Activated gamma-delta T cell treated with anti-CD3 and anti-CD28 coated beads, Interleukin-2, amount 50 U/mL, for 16 hours (primary cell): ENCODE measurements around the gene FKBP7.
"Not testable (repeated sequence)": the region's sequence is repeated elsewhere in the genome, so short reads cannot be mapped to it uniquely, and the experiment has no call there.

Experiments
- DNase-seq: peaks from one replicate; pipeline ENCODE4 v3.0.0-alpha.2; 2020; ENCODE audit warnings: low read depth

FKBP7 gene

GRCh38 chr2:178449700-178450523 lies 28.5 kb downstream of the FKBP7 start:
- no peak for DNase-seq

GRCh38 chr2:178448968-178449661 lies 29.3 kb downstream of the FKBP7 start:
- no peak for DNase-seq

GRCh38 chr2:178441426-178441825 lies 37.0 kb downstream of the FKBP7 start:
- no peak for DNase-seq

GRCh38 chr2:178436662-178437061 lies 41.7 kb downstream of the FKBP7 start:
- no peak for DNase-seq

GRCh38 chr2:178429336-178429735 lies 49.1 kb downstream of the FKBP7 start:
- DNase-seq: no peak

GRCh38 chr2:178428396-178428806 lies 50.0 kb downstream of the FKBP7 start:
- no peak for DNase-seq

GRCh38 chr2:178427458-178427857 lies 50.9 kb downstream of the FKBP7 start:
- DNase-seq: no peak

GRCh38 chr2:178426388-178426787 lies 52.0 kb downstream of the FKBP7 start:
- no peak for DNase-seq

GRCh38 chr2:178425255-178425827 lies 53.1 kb downstream of the FKBP7 start:
- DNase-seq: no peak

GRCh38 chr2:178423746-178424145 lies 54.7 kb downstream of the FKBP7 start:
- DNase-seq: not testable (repeated sequence)

GRCh38 chr2:178422097-178422496 lies 56.3 kb downstream of the FKBP7 start:
- DNase-seq: no peak

GRCh38 chr2:178420463-178420999 lies 57.9 kb downstream of the FKBP7 start:
- DNase-seq: no peak

GRCh38 chr2:178419123-178419522 lies 59.3 kb downstream of the FKBP7 start:
- no peak for DNase-seq

- DNase-seq: no peak
Observed at GRCh38 chr2:178418426-178418825, 60.0 kb downstream of the FKBP7 start.

GRCh38 chr2:178417916-178418315 lies 60.5 kb downstream of the FKBP7 start:
- DNase-seq: no peak

- DNase-seq: no peak
Observed at GRCh38 chr2:178415979-178416378, 62.4 kb downstream of the FKBP7 start.

GRCh38 chr2:178414266-178415247 lies 63.8 kb downstream of the FKBP7 start:
- peak; percentile 65 for DNase-seq
